Measurements from ENCODE around the gene SPCS2.
"Not testable (repeated sequence)": the region's sequence is repeated elsewhere in the genome, so short reads cannot be mapped to it uniquely, and the experiment has no call there.

The SPCS2 gene

GRCh38 chr11:74950374-74950969 is 1.4 kb downstream of the SPCS2 start:
- DNase-seq = no peak

- DNase-seq = no peak
Observed at GRCh38 chr11:74951226-74951625, 2.2 kb downstream of the SPCS2 start.

- DNase-seq = no peak
Observed at GRCh38 chr11:74952752-74953151, 3.7 kb downstream of the SPCS2 start.

GRCh38 chr11:74953451-74953850 is 4.4 kb downstream of the SPCS2 start:
- DNase-seq = no peak

DNA sequence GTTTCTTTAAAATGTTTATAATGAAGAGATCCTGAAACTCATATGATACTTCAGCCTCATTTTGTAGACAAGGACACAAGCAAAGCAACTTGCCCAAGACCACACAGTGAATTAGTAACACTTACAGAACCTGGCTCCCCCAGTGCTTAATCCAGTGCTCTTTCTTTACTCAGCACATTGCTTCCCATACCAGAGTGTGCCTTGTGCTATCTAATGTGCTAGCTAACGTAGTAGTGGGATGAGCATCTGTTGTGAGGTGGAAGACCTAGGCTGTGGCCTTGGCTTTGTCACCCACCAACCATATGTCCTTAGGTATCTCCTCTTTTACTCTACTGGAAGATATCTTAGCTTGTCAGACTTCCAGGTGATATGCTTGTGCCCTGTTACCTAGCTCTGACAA is 5.1 kb downstream of the SPCS2 start:
- DNase-seq = no peak

DNA sequence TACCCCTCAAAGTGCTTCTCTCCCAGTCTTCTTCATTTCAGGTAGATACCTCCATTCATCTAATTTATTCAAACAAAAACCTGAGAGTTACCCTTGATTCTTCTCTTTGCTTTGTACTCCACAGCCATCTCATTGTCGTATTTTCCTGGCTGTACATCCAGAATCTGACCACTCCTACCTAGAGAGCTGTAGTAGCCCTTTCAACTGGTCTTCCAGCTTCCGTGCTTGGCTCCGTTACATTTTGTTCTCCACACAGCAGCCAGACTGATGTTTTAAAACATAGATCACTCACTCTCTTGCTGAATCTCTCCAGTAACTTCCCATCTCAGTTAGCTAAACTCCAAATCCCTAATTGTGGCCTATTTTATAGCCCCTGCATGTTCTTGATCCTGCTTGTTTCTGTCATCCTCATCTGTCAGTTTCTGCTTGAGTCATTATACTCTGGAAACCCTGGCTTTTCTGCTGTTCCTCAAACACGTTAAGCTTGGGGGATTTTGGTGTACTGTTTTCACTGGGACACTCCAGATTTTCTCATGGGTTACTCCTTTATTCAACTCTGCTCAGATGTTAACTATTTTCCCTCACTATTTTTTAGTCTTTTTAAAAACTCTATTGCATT is 7.4 kb downstream of the SPCS2 start:
- no peak for DNase-seq

DNA sequence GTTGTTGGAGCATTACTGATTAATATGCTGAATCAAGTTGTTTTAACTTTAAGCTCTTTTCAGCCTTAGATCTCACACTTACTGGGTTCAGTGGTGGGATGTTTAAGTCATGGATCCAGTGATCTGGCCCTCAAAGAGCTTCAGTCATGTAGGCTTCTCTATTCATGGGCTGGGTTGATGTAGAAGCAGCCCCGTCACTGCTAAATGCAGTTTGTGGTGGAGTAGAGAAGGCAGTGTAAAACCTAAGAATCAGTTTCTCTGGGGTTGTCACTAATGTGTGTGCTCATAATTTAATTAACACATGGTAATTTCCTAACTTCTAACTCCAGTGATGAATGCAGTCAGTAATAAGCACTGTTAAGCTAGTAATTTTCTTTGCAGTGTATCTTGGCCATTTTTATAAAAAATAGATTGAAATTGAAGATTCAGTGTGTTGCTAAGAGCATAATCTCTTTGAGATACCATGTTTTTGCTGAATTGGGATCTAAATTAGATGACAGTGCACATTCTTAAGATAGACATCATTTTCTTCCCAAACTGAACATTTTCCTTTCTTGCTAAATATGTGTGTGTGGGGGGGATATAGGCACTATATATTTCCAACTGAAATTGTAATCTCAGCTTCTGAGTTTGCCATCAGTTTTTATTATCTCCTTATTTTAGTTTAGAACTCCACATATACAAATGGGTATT is 9.0 kb downstream of the SPCS2 start:
- no peak for DNase-seq

GRCh38 chr11:74960128-74960527 is 11.1 kb downstream of the SPCS2 start:
- not testable (repeated sequence) for DNase-seq

DNA sequence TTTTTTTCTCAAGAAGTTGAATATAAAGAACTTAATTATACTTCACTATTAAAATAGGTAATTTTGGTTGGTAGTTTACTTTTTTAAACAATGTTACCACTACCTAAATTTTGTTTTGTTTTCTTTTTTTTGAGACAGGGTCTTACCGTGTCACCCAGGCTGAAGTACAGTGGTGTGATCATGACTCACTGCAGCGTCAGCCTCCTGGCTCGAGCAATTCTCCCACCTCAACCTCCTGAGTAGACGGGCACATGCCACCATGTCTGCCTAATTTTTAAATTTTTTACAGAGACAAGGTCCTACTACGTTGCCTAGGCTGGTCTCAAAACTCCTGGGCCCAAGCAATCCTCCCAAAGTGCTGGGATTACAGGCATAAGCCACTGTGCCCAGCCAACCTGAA is 17.6 kb downstream of the SPCS2 start:
- no peak for DNase-seq

DNA sequence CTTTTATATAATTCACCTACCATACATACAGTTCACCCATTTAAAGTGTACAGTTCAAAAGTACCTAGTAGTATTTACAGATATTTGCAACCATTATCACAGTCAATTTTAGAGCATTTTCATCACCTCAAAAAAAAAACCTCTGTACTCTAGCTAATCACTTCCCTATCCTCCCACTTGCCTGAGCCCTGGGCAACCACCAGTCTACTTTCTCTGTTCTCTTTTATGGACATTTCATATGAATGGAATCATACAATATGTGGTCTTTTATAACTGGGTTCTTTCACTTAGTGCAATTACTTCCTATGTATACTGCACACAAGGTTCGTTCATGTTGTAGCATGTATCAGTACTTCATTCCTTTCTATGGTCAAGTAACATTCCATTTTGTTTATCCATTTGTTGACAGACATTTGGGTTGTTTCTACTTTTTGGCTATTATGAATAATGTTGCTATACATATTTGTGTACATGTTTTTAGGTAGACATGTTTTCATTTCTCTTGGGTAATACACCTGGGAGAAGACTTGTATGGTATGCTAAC is 21.9 kb downstream of the SPCS2 start:
- no peak for DNase-seq

- DNase-seq = no peak
Observed at GRCh38 chr11:74971424-74971823, 22.4 kb downstream of the SPCS2 start.

GRCh38 chr11:74978041-74978440 is 29.0 kb downstream of the SPCS2 start:
- no peak for DNase-seq

DNA sequence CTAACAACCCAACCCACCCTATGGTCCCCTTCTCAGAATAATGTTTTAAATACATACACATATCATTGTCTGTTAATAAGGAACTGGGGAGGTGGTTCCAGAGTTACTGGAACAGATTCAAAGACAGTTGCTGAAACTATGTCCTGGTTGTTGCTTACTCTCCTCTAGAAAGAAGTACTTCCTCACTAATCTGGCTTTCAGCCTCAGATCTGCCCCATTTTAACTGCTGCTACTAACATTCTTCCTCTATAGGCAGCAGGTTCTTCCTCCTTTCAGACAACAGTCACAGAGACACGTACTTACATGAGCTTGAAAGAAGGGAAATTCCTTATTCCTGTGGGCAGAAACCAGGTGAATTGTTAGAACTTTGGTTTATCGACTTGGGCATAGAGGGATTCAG is 31.6 kb downstream of the SPCS2 start:
- DNase-seq = no peak

- no peak for DNase-seq
Observed at GRCh38 chr11:74981888-74982287, 32.8 kb downstream of the SPCS2 start.

- DNase-seq = no peak
Observed at GRCh38 chr11:74984070-74984469, 35.0 kb downstream of the SPCS2 start.

- no peak for DNase-seq
Observed at GRCh38 chr11:74984730-74985129, 35.7 kb downstream of the SPCS2 start.

- peak; percentile 84 to 85 for DNase-seq
Observed at GRCh38 chr11:74988541-74989259, 39.6 kb downstream of the SPCS2 start, which contains the start of gene NEU3. Gene NEU3 (plus strand): TSS chr11:74988933. CDS start chr11:74989061, 128 bp downstream.

GRCh38 chr11:74989260-74989638 is 40.2 kb downstream of the SPCS2 start:
- DNase-seq = no peak

- not testable (repeated sequence) for DNase-seq
Observed at GRCh38 chr11:74990150-74990549, 41.1 kb downstream of the SPCS2 start.

DNA sequence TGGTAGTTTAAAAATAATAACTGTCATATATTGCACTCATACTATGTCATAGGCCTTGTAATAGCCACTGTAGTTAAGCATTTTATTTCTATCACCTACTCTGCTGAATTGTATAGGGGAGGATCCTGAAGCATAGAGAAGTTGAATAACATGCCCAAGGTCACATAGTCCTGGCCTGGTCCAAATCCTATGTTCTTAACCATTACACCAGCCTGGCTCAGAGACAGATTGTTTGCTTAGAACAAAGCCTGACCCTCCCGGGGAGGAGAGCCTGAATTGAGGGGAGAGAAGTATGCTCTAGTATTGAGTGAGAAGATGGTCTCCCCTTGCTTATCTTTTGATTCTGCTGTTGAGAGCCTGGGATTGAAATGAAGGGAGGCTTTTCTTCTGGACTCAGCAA is 41.9 kb downstream of the SPCS2 start:
- DNase-seq = no peak

GRCh38 chr11:74992852-74993251 is 43.8 kb downstream of the SPCS2 start:
- DNase-seq = no peak

DNA sequence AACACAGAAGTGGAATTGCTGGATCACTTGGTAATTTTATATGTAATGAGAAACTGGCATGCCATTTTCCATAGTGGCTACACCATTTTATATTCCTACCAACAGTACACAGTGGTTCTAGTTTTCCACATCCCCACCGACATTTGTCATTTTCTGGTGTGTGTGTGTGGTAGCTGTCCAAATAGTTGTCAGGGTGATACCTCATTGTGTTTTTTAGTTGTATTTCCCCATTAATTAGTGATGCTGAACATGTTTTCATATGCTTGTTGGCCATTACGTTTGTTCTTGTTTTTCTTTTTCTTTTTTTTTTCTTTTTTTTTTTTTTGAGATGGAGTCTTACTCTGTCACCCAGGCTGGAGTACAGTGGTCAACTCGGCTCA is 51.9 kb downstream of the SPCS2 start:
- no peak for DNase-seq

DNA sequence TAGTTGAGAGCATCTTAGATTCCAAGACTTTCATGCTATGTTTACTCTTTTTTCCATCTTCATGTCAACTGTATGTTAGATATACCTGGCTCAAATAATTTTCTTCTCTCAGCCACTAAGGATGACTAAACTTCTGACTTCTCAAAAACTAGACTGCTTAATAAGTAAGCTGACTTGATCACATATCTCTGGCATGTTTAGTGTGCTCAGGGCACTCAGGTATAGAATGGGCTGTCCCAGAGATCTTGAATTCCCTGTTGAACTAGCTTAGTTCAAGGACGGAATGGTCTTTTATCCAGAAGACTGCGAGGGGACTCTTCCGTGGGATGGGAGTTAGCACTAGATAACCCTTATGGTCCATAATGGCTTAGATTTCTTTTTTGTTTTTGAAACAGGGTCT is 52.6 kb downstream of the SPCS2 start:
- DNase-seq = no peak

- DNase-seq = no peak
Observed at GRCh38 chr11:75002516-75002915, 53.5 kb downstream of the SPCS2 start.

All from stimulated activated CD4-positive, alpha-beta T cell treated with anti-CD3 and anti-CD28 coated beads, Interleukin-4, amount 100 ng/mL, for 4 hours (primary cell).